ENCODE data around the gene SHC2. TPM values are rescaled to one million over a fixed set of nuclear protein-coding genes. Genes with fewer than 3 reads are reported as not detected.

Gene SHC2
- total and polyA plus RNA-seq, 2 experiments from 2014 or later, result 2.2 to 4.6 TPM

- Mint-ChIP-seq H3K27me3 (ENCODE audit: insufficient read depth, low read depth, poor library complexity) (peaks cover 29% of the 10 kb centered on the region), H3K36me3 (ENCODE audit: low read depth) (0 out of 3 replicates have a peak, but pooled peaks cover under 1% of the 10 kb centered on the region), H3K4me1 (peaks cover 7% of the 10 kb centered on the region), H3K27ac (no peak overlapping the region), H3K4me3 (peak overlapping the region; percentile 76), H3K9me3 (peaks cover 4% of the 10 kb centered on the region)
- Histone ChIP-seq H3F3A (replicated peaks; ENCODE audit: low read depth) (0 out of 2 replicates have a peak, but pooled peaks cover 4% of the 10 kb centered on the region), H3K4me3 (peak overlapping the region; percentile 76), H3K4me2 (peak overlapping the region; percentile 85), H3K36me3 (ENCODE audit: insufficient read depth) (no peaks in the 10 kb centered on the region), H3K27ac (ENCODE audit: low read depth) (no peak overlapping the region), H4K20me1 (replicated peaks; ENCODE audit: insufficient read depth) (no peaks in the 10 kb centered on the region), H3K9me2 (ENCODE audit: insufficient read depth) (no peaks in the 10 kb centered on the region), H3K27me3 (ENCODE audit: insufficient read depth) (peaks cover 33% of the 10 kb centered on the region), H3K79me2 (replicated peaks; ENCODE audit: insufficient read depth) (no peaks in the 10 kb centered on the region), H3K4me1 (ENCODE audit: insufficient read depth) (no peaks in the 10 kb centered on the region; the same call in 1 of the 2 replicates), H2AFZ (peak overlapping the region; percentile 78)
- DNase-seq (ENCODE audit: low spot score), result peak; percentile 60
- TF ChIP-seq POLR2AphosphoS5 (IDR thresholded peaks at IDR 0.05; ENCODE audit: low read depth) (peak; percentile 27; the same call in 1 of the 2 replicates), CTCF (conservative IDR thresholded peaks at IDR 0.05; ENCODE audit: low read depth in 2 of 2) (no peak), STAT1 (IDR thresholded peaks at IDR 0.05; ENCODE audit: unreplicated experiment) (no peak), ZNF331 (CRISPR knock-in tag; IDR thresholded peaks at IDR 0.05; ENCODE audit: low read depth) (no peak), JUNB (IDR thresholded peaks at IDR 0.05; ENCODE audit: unreplicated experiment) (no peak), EZH2 (IDR thresholded peaks at IDR 0.05; ENCODE audit: low read depth, unreplicated experiment) (peak; percentile 47), NANOG (IDR thresholded peaks at IDR 0.05; ENCODE audit: borderline replicate concordance) (no peak), CREB1 (CRISPR knock-in tag; IDR thresholded peaks at IDR 0.05; ENCODE audit: low read depth) (no peak)
- TF ChIP-seq, protein P1, sequence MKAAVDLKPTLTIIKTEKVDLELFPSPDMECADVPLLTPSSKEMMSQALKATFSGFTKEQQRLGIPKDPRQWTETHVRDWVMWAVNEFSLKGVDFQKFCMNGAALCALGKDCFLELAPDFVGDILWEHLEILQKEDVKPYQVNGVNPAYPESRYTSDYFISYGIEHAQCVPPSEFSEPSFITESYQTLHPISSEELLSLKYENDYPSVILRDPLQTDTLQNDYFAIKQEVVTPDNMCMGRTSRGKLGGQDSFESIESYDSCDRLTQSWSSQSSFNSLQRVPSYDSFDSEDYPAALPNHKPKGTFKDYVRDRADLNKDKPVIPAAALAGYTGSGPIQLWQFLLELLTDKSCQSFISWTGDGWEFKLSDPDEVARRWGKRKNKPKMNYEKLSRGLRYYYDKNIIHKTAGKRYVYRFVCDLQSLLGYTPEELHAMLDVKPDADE (IDR thresholded peaks at IDR 0.05), result no peak
- TF ChIP-seq, protein P2, sequence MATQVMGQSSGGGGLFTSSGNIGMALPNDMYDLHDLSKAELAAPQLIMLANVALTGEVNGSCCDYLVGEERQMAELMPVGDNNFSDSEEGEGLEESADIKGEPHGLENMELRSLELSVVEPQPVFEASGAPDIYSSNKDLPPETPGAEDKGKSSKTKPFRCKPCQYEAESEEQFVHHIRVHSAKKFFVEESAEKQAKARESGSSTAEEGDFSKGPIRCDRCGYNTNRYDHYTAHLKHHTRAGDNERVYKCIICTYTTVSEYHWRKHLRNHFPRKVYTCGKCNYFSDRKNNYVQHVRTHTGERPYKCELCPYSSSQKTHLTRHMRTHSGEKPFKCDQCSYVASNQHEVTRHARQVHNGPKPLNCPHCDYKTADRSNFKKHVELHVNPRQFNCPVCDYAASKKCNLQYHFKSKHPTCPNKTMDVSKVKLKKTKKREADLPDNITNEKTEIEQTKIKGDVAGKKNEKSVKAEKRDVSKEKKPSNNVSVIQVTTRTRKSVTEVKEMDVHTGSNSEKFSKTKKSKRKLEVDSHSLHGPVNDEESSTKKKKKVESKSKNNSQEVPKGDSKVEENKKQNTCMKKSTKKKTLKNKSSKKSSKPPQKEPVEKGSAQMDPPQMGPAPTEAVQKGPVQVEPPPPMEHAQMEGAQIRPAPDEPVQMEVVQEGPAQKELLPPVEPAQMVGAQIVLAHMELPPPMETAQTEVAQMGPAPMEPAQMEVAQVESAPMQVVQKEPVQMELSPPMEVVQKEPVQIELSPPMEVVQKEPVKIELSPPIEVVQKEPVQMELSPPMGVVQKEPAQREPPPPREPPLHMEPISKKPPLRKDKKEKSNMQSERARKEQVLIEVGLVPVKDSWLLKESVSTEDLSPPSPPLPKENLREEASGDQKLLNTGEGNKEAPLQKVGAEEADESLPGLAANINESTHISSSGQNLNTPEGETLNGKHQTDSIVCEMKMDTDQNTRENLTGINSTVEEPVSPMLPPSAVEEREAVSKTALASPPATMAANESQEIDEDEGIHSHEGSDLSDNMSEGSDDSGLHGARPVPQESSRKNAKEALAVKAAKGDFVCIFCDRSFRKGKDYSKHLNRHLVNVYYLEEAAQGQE (IDR thresholded peaks at IDR 0.05; ENCODE audit: unreplicated experiment), result no peak
- peak; percentile 19 for ATAC-seq
Observed at GRCh38 chr19:459724-460511, 915 bp downstream of the SHC2 start.

All from GM23338 (cell line).